ENCODE measurements around the gene PPP2CA. TPM values are rescaled to one million over a fixed set of nuclear protein-coding genes. Genes with fewer than 3 reads are reported as not detected.

The PPP2CA gene
- total and polyA plus RNA-seq, 2 of the 13 experiments (the other 11 are each of a cell fraction or from before 2014, with no cell fraction given): 82.4 to 171 TPM

- TF ChIP-seq HNF4G (IDR thresholded peaks at IDR 0.05; ENCODE audit: borderline replicate concordance, low read depth, low read length) (no peak), HNF4G (CRISPR knock-in tag; IDR thresholded peaks at IDR 0.05; ENCODE audit: borderline replicate concordance, low read depth) (no peak), ZNF672 (CRISPR knock-in tag; IDR thresholded peaks at IDR 0.05) (no peak), MTF1 (CRISPR knock-in tag; IDR thresholded peaks at IDR 0.05) (no peak), ZBTB26 (CRISPR knock-in tag; IDR thresholded peaks at IDR 0.05; ENCODE audit: borderline replicate concordance) (no peak), ZBTB38 (CRISPR knock-in tag; IDR thresholded peaks at IDR 0.05) (no peak), TFAP4 (IDR thresholded peaks at IDR 0.05; ENCODE audit: borderline replicate concordance, low read depth) (0 out of 2 replicates have a peak, but pooled peaks have one; percentile 17), ISL2 (CRISPR knock-in tag; IDR thresholded peaks at IDR 0.05) (no peak; the same call in 1 of the 2 replicates), ZNF496 (CRISPR knock-in tag; IDR thresholded peaks at IDR 0.05; ENCODE audit: insufficient replicate concordance) (no peak), ZNF737 (CRISPR knock-in tag; IDR thresholded peaks at IDR 0.05; ENCODE audit: borderline replicate concordance) (no peak), LBX2 (CRISPR knock-in tag; IDR thresholded peaks at IDR 0.05; ENCODE audit: borderline replicate concordance) (no peak), KDM6A (CRISPR knock-in tag; IDR thresholded peaks at IDR 0.05; ENCODE audit: low read depth) (no peak), ZNF264 (CRISPR knock-in tag; IDR thresholded peaks at IDR 0.05) (no peak; the same call in 1 of the 2 replicates), ZNF557 (CRISPR knock-in tag; IDR thresholded peaks at IDR 0.05) (no peak), ZNF318 (CRISPR knock-in tag; IDR thresholded peaks at IDR 0.05) (no peak), ZSCAN21 (CRISPR knock-in tag; IDR thresholded peaks at IDR 0.05; ENCODE audit: borderline replicate concordance) (no peak), ZNF10 (CRISPR knock-in tag; IDR thresholded peaks at IDR 0.05; ENCODE audit: borderline replicate concordance, low read depth) (no peak), MTA1 (CRISPR knock-in tag; IDR thresholded peaks at IDR 0.05; ENCODE audit: borderline replicate concordance) (no peak; the same call in 1 of the 2 replicates)
Measured at GRCh38 chr5:134225780-134226440, at the start of gene PPP2CA (continued).

All from HepG2 (cell line).